HL-60 (cell line): ENCODE measurements around the gene CCRL2.

Experiments used
- CTCF ChIP-seq: IDR thresholded peaks from one replicate; pipeline ENCODE4 v1.5.1; 2011; ENCODE audit warnings: low read length, control low read depth, inconsistent platforms; ENCODE audit not compliant: insufficient read depth
- GABPA ChIP-seq: IDR thresholded peaks from 2 replicates; pipeline ENCODE4 v1.6.1; 2012; ENCODE audit warnings: low read depth
- TF ChIP-seq, protein P1 (sequence below): IDR thresholded peaks from 2 replicates; pipeline ENCODE4 v1.6.1; 2012; ENCODE audit warnings: low read depth; ENCODE audit not compliant: insufficient replicate concordance

DNA sequence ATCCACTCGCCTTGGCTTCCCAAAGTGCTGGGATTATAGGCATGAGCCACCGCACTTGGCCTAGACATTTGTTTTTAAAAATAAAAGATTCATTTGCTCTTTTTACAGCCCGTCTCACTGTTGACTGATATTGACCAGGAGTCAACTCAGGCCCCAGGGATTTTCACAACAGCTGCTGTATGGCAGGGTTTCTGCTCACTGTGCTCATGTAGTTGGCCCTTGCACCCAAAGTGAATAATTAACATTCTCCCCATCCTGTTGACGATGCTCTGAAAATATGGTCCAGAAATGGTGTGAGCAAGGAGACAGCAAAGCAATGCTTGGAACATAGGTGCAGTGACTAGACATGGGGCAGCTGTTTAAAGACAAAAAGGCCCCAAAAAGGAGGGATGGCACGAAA, 39.2 kb upstream of the CCRL2 start:
- TF ChIP-seq, protein P1, sequence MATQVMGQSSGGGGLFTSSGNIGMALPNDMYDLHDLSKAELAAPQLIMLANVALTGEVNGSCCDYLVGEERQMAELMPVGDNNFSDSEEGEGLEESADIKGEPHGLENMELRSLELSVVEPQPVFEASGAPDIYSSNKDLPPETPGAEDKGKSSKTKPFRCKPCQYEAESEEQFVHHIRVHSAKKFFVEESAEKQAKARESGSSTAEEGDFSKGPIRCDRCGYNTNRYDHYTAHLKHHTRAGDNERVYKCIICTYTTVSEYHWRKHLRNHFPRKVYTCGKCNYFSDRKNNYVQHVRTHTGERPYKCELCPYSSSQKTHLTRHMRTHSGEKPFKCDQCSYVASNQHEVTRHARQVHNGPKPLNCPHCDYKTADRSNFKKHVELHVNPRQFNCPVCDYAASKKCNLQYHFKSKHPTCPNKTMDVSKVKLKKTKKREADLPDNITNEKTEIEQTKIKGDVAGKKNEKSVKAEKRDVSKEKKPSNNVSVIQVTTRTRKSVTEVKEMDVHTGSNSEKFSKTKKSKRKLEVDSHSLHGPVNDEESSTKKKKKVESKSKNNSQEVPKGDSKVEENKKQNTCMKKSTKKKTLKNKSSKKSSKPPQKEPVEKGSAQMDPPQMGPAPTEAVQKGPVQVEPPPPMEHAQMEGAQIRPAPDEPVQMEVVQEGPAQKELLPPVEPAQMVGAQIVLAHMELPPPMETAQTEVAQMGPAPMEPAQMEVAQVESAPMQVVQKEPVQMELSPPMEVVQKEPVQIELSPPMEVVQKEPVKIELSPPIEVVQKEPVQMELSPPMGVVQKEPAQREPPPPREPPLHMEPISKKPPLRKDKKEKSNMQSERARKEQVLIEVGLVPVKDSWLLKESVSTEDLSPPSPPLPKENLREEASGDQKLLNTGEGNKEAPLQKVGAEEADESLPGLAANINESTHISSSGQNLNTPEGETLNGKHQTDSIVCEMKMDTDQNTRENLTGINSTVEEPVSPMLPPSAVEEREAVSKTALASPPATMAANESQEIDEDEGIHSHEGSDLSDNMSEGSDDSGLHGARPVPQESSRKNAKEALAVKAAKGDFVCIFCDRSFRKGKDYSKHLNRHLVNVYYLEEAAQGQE: no peak
- TF ChIP-seq CTCF (no peak), GABPA (no peak)
